GM21526 (cell line): ENCODE results near the gene HIBADH.

Experiments
- ATAC-seq: cut with Tn5 transposase; IDR thresholded peaks from one replicate; pipeline ENCODE4 v1.9.1; 2021; ENCODE audit warnings: moderate library complexity; ENCODE audit not compliant: unreplicated experiment, low FRiP score

HIBADH gene

DNA sequence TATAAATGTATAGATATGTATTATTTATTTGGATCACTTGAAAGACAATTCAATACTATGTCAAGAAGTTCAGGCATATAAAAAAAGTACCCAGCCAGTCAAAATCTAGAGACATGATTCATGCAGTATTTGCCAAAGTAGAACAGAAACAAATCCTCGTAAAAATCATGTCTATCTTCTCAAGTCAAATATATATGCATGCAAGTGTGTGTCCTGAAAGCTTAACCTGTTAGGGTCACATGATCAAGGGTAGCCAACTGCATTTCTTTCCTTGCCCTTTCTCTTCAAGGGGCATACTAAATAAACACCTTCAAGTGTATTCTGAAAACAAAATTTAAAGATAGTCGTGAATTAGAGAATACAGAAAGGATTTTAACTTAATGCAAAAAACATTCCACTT, 107.0 kb downstream of the HIBADH start:
- ATAC-seq: no peak

DNA sequence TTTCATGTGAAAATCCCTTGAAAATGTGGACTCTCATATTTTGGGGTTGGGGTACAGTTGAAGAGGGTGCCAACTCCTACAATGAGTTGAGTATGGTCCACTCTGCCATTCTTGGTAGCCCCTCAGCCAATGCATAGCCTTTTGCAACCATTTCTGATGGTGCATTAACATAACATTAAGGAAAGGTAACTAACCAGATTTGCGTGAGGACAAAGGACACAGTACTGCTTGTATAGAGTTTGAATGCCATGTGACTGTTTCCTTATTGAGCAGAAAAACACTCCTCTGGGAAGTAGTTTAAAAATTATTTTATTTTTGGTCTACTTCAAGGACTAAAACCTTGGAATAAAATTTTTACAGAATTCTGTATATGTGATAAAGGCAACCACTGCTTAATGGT, 107.9 kb downstream of the HIBADH start:
- no peak for ATAC-seq

DNA sequence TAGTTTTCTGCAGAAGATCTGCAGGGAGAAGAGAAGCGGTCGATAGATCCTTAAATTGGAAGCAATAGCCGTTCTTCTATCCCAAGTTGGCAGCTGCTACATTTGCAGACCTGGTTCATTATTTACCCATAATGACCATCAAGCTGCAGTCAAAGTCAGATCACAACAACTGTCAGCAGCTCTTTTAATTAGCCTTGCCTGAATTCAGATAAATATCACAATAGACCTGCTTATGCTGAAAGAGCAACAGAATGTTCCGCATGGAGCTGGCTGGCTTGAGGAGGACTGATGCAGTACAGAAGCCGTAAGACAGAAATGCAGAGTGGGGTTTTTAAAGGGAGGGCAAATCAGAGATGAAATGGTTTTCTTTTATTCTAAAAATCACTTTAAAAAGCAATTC, 109.4 kb downstream of the HIBADH start:
- ATAC-seq: no peak

DNA sequence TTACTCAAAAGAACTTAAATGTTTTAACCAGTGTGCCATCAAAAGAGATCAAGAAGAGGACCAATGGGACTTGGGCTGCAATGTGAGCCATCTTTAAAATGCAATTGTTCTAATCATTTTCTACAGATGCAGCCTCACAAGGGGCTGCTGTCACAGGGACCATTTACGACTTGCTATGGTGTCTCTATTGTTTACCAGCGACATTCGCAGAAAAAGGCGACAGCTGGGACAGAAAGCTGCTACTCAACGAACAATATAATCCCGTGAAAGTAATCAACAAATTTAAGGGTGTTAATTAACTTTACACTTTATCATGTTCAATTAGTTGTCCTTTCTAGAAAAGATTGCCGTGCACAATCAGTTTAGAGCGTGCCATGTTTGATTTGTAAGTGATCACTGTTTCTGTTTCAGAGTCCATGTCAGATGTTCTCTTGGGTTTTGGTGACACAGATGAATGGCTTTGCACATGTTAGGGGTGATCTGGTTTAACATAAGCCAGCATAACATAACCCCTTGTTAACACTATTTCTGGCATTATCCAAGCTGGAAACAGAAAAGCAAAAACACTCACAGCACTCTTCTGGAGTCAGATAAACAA, 110.8 kb downstream of the HIBADH start:
- no peak for ATAC-seq

DNA sequence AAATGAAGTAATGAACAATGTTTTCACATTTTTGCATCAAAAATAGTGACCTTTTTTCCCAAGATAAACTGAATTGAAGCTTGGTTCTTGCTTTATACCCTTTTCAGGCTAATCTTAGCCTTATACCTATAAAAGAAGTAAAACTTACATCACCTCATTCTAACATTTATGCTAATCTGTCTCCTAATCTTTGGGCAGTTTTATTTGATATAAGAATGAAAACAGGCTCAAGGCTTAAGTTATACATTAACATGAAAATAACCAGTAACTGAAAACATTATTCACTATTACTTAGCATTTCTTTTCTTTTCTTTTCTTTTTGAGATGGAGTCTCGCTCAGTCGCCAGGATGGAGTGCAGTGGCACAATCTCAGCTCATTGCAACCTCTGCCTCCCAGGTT, 113.1 kb downstream of the HIBADH start:
- ATAC-seq: no peak

DNA sequence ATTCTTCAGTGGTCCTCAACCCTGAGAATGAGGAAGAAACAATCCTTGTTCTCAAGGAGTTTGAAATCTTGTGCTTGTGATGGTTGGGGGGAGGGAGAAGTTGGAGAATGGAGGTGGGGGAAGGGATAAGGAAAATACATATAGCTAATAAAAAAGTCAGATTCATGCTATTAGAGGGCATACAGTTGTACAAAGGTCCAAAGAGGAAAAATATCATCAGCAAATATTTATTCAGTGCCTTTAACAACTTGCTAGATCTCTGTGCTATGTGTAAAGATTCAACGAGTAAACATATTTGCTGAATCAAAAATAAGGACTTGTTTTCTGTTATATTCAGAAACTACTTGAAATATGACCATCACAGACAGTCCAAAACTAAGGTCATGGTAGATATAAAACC, 114.4 kb downstream of the HIBADH start:
- ATAC-seq: no peak

DNA sequence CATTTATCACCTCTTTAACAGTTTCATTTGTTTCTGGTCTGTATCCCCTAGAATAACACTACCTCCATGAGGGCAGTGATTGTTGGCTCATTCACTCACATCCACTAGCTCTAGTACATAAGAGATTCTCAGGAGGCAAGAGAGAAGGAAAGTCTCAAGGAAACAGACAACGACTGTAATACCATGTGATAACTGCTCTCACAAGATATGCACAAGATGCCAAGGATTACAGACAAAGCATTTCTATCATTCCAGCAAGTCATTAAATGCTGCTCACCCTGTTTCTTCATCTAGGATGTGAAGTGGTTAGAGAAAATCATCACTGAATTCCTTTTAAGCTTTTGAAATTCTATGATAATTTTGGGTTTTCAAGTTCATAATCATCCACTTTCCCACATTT, 115.3 kb downstream of the HIBADH start:
- ATAC-seq: no peak

DNA sequence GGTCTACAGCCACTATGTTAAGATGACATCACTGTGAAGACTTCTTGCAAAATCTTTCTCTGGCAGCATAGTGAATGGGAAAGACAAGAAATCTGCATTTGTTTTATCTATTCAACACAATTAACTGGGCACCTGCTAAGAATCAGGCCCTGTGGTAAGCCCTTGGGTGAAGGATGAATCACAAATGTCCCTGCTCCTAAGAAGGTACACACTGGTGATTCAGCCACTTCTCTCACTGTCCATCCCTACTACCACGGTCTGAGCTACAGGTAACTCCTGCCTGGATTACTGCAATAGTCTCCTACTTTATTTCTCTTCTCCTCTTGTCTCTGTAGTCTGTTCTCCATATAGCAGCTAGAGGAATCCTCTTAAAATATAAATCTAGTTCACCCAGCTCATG, 116.1 kb downstream of the HIBADH start:
- no peak for ATAC-seq

DNA sequence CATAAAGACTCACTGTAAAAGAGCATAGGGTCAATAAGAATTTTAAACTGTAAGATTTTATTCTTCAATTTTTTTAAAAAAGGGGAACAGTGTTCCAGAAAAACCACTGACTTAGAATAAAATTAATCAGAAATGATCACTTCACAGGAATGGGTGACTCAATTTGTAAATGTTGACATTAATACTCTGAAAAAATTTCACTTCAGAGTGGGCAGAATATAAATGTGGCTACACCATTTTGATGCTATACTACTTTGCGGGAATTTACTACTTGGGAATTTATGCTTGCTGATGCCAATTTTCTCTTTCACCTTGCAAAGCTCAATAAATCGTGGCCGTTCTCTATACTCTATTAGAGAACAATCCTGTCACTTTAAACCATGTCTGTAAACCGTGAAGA, 126.9 kb downstream of the HIBADH start:
- ATAC-seq: no peak

DNA sequence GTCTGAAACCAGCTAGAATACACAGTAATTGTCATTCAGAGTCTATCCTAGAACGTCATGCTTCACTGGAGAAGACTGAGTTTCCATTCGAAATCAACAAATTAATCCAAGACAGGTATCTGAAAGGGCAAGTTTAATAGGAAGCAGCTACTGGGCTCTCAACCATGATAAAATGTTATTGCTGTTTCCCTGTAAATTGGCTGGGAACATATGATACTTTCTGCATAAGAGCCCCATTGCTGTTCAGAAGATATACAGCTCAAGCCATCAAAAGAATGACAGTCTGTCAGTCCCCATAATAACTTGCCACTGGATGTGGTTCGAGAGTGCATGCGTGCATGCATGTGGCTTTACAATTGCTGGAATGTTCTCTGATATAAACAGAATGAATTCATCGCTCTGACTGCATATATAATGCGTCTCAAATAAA, 129.0 kb downstream of the HIBADH start:
- ATAC-seq: no peak

DNA sequence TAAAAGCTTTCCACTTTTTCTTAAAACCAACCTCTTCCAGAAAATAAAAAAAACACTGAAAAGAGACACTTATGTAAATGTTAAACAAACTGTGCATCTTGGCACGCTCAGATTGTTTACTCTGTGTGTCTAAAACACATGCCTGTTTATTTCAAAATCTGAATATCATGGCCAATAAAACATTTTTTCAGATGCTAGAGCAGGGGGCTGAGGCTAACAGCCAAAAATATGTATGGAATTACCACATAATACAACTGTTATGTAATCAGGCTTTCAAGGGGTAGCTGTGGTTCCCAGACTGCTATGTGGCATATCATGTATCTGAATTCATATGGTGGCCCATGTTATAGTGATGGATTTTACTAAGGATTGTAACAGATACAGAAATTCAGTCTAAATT, 130.4 kb downstream of the HIBADH start:
- no peak for ATAC-seq

DNA sequence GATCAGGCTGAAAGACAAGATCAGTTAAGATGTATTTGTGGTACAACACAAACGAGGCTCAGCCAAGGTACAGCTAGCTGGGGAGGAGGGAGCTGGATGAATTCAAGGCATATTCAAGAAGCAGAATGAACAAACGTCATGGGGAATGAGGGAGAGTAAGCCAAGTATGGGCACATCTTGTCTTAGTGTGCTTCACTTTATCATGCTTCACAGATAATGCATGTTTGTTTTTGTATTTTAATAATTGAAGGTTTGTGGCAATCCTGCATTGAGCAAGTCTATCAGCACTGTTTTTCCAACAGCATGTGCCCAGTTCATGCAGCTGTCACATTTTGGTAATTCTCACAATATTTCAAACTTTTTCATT, 135.4 kb downstream of the HIBADH start:
- ATAC-seq: no peak

DNA sequence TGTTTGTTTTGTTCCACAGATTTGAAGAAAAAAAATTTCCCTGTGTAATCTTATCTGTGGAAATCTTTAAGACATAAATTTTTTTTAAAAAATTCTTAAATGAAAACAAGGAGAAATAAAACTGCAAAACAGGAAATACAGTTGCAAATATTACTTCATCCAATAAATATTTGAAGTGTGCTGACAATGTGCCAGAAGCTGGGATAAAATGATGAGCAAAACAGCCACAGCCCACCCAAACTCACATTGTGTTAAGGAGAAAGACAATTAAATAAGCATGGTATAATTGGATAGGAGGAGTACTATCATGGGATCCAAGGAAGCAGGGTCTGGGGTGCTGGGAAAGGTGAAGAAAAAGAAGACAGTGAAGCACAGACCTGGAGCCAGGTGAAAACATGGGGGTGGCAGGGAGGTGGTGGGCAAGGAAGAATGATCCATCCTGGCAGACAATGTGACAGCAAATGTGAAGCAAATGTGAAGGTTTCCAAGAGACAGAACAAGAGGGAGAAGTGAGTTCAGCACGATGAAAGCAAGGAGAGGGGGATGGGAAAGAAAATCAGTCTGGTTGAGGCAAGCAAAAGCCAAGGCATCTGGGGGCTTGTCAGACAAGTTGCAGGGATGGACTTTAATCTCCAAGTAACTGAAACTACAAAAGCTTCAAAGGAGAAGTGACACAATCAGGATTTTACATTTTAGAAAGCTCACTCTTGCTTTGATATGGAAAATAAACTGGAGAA, 135.9 kb downstream of the HIBADH start:
- no peak for ATAC-seq

DNA sequence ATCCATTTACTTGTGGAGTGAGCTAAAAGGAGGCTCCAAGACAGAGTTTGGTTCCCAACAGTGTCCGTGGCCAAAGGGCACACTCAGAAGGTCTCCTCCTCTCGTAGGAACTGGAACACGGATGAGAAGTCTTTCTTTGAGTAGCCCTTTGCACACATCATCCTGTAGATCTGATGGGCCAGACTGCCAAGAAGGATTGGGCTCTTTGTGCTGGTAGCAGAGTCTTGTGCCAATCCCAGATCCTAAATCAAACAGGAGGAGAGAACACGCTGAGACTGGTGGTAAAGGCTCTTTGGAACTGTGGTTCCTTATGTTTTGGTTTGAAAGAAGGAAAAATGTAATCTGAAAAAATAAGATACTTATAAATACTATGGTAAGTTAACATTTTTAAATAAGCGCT, 136.6 kb downstream of the HIBADH start:
- no peak for ATAC-seq

DNA sequence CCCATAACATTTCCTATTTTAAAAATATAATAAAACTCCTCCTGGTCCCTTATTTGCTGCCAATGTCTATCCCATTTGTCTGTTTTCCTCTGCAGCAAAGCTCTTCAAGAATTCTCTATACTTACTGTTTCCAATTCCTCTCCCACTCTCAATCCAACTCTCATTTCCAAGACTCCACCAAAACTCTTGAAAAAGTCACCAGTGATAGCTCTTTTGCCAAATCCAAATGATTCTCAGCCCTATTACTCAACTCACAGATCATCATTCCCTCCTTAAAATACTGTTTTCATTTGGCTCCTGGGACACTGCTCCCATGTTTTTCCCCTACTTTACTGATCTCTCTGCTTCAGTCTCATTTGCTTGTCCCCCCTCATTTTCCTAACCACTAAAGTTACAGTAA, 139.4 kb downstream of the HIBADH start:
- ATAC-seq: no peak

DNA sequence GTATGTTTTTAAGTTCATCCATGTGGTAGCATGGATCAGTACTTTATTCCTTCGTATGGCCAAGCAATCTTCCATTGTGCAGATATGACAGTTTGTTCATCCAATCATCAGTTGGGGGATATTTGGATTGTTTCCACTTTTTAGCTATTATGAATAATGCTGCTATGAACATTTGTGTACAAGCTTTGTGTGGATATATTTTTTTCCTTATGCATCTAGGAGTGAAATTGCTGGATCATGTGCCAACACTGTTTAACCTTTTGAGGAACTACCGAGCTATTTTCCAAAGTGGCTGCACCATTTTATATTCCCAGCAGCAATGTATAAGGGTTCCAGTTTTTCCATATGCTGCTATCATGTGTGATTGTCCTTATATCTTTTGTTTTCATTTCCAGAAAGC, 140.1 kb downstream of the HIBADH start:
- no peak for ATAC-seq

DNA sequence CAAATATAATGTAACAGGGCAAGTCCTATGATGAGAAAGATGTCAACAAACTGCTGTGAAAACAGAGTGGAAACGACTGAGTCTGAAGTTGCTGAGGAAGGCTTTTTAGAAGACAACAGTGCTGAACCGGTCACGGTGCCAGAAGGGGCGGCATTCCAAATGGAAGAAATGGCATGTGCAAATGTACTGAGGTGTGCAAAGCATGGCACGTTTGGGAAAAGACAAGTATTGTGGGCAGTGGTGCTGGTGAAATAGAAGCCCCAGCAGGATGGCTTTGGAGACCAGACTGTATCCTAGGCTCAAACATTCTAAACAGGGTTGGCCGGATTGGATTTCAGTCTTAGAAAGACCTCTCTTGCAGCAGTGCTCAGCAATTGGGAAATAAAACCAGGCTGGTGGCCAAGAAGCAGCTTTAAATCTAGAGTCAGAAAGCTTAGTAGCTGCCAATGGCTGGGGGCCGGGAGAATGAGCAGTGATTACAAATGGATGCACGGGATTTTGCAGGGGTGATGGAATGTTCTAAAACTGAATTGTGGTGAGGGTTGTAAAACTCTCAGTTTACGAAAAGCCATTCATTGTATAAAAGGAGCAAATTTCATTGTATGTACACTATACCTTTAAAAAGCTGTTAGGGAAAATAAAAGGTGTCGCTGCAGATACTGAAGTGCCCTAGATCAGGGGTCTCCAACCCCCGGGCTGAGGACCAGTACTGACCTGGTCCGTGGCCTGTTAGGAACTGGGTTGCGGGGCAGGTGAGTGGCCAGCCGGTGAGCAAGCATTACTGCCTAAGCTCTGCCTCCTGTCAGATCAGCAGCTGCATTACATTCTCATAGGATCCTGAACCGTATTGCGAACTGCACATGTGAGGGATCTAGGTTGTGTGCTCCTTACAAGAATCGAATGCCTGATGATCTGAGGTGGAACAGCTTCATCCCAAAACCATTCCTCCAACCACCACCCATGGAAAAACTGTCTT, 141.6 kb downstream of the HIBADH start:
- ATAC-seq: no peak

DNA sequence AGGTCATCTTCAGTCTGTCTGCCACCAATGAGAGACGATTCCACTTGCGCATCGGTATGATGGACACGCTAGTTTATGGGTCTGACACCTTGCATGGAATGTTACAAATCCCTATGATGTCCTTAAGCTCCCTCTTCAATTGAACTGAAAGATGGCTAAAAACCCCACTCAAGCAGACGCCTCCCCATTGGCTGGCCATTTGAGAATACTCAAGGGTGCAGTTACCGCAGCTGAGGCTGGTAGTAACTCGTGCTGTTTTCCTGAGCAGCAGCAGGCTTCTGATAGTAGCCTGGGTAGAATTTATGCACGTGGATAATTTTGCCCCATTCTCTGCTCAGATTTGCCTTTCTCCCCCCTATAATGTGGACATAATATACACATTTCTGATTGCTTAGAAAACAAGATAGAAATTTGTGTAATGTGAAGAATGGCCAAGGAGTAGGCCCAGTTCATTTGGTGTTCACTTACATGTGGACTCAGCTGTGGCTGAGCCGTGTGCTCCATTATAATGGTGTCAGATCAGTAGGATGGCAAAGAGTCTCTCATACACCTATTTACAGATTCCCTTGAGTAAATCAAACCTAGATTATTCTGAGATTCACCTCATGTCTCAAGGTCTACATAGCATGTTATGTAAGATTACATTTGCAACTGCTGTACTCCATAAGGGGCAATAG, 142.8 kb downstream of the HIBADH start:
- no peak for ATAC-seq

DNA sequence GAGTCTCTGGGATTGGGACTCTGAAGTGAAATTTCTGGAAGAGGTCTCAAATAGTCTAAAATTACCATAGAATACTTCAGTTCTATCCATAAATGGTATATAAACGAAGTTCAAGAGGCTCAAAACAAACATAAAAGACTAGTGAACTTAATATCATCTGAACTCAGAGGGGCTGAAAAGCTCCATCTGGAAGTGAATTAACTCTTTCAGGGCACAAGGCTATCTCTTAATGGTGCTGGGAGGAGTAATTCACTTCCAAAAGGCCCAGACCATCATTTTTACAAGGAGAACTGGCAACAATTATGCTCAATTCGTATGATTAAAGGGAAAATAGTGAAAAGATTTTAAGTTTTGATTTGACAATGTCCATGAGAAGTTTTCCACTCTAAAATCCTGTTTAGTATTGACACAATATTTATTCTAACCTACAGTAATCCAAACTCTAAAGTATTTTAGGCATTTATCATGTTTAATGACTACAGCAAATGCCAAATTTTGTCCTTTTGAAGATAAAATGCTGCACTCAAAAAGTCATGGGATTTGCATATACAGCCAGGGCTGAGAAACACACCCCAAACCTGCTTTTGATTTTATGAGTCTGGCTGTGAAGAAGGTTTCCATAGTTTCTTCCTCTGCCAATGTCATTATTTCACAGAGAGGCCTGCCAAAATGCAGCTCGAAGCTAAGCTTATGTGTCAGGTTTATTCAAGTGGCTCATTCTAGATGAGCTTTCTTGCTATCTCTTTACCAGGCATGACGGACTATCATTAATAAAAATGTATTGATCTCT, 143.9 kb downstream of the HIBADH start:
- ATAC-seq: no peak

DNA sequence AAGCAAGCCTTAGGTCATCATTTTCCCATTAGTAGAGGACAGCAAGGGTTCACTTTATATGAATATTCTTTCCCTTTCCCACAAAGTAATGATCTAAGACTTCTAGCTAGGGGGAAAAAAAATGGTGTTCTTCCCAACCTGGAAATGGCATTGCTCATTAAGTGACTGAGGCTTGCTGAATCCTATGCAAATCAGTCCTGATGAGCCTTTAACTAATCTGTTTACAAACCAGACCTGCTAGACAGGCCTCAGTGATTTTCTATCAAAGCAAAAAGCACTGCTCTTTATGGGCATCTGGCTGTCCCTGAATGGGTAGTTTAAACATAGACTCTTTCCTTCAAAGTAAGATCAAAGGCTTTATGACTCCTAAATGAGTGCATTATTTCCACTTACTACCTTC, 146.3 kb downstream of the HIBADH start:
- no peak for ATAC-seq
